ENCODE data around the gene PCSK7.
A peak's percentile ranks its signal among the peaks of the same experiment; 100 is the strongest.

Gene PCSK7

GRCh38 chr11:117273550-117274289 lies 41.8 kb upstream of the PCSK7 start (continued):
- TF ChIP-seq PRDM10 (tag by site-specific recombination; IDR thresholded peaks at IDR 0.05), result 0 out of 2 replicates have a peak, but pooled peaks have one; percentile 20
- peak; percentile 13; the same call in 1 of the 2 replicates for TF ChIP-seq ZNF585B (tag by site-specific recombination; IDR thresholded peaks at IDR 0.05)
- no peak for TF ChIP-seq ZNF747 (tag by site-specific recombination; IDR thresholded peaks at IDR 0.05)
- TF ChIP-seq ZNF658 (tag by site-specific recombination; IDR thresholded peaks at IDR 0.05), result no peak
- no peak for TF ChIP-seq ZIC2 (tag by site-specific recombination; IDR thresholded peaks at IDR 0.05)
- 0 out of 2 replicates have a peak, but pooled peaks have one; percentile 18 for TF ChIP-seq PATZ1 (tag by site-specific recombination; IDR thresholded peaks at IDR 0.05)
- TF ChIP-seq GLIS1 (tag by site-specific recombination; IDR thresholded peaks at IDR 0.05), result no peak
- TF ChIP-seq ZXDB (tag by site-specific recombination; IDR thresholded peaks at IDR 0.05), result peak; percentile 28; the same call in 1 of the 2 replicates
- TF ChIP-seq MEIS1 (CRISPR knock-in tag; IDR thresholded peaks at IDR 0.05; ENCODE audit: borderline replicate concordance), result no peak
- TF ChIP-seq ZBTB11 (tag by site-specific recombination; conservative IDR thresholded peaks at IDR 0.05; ENCODE audit: low read depth), result no peak
- TF ChIP-seq ZNF76 (tag by site-specific recombination; IDR thresholded peaks at IDR 0.05; ENCODE audit: borderline replicate concordance, low read depth), result no peak
- no peak for TF ChIP-seq ZNF561 (tag by site-specific recombination; IDR thresholded peaks at IDR 0.05; ENCODE audit: borderline replicate concordance)
- no peak for TF ChIP-seq ZNF174 (tag by site-specific recombination; IDR thresholded peaks at IDR 0.05)
- TF ChIP-seq ZNF26 (tag by site-specific recombination; IDR thresholded peaks at IDR 0.05), result no peak
- TF ChIP-seq ZNF23 (tag by site-specific recombination; IDR thresholded peaks at IDR 0.05; ENCODE audit: borderline replicate concordance), result no peak
- TF ChIP-seq ZNF571 (tag by site-specific recombination; IDR thresholded peaks at IDR 0.05), result no peak
- no peak for TF ChIP-seq ZNF404 (tag by site-specific recombination; IDR thresholded peaks at IDR 0.05)
- peak; percentile 77 for TF ChIP-seq ZEB2 (tag by site-specific recombination; IDR thresholded peaks at IDR 0.05)
- TF ChIP-seq ZFHX2 (tag by site-specific recombination; conservative IDR thresholded peaks at IDR 0.05), result no peak
- no peak for TF ChIP-seq ZNF548 (tag by site-specific recombination; IDR thresholded peaks at IDR 0.05)
- TF ChIP-seq ZNF792 (tag by site-specific recombination; IDR thresholded peaks at IDR 0.05), result no peak
- no peak for TF ChIP-seq ZNF37A (tag by site-specific recombination; IDR thresholded peaks at IDR 0.05)
- TF ChIP-seq FEZF1 (tag by site-specific recombination; IDR thresholded peaks at IDR 0.05), result no peak
- TF ChIP-seq ZNF311 (tag by site-specific recombination; IDR thresholded peaks at IDR 0.05; ENCODE audit: borderline replicate concordance), result no peak
- TF ChIP-seq ZNF555 (tag by site-specific recombination; conservative IDR thresholded peaks at IDR 0.05), result no peak
- no peak for TF ChIP-seq ZNF112 (tag by site-specific recombination; IDR thresholded peaks at IDR 0.05)
- no peak for TF ChIP-seq ZNF426 (tag by site-specific recombination; IDR thresholded peaks at IDR 0.05)

Data from HEK293 (cell line).